T-helper 22 cell (primary cell): ENCODE data around the gene BRF1.

Experiments used
- DNase-seq: peaks from one replicate; pipeline ENCODE4 v3.0.0-alpha.2; 2020; ENCODE audit warnings: low read depth

Gene BRF1

DNA sequence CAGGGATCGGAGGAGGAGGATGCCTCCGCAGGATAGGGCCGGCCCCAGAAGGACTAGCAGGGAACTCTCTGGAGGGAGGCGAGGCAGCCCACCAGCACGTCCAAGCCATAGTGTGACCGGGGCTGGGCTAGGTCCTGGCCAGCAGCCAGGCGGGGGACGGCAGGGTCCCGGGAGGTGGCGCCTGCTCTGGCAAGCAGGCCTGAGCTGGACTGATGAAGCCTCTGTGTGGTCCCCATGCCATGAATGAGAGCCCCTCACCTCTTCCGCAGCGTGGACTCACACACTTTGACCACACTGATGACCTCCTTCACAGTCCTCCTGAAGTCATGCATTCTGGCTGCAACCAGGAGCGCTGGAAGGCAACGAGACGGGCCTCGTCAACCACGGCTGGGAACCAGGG is 72.2 kb downstream of the BRF1 start:
- DNase-seq = no peak

DNA sequence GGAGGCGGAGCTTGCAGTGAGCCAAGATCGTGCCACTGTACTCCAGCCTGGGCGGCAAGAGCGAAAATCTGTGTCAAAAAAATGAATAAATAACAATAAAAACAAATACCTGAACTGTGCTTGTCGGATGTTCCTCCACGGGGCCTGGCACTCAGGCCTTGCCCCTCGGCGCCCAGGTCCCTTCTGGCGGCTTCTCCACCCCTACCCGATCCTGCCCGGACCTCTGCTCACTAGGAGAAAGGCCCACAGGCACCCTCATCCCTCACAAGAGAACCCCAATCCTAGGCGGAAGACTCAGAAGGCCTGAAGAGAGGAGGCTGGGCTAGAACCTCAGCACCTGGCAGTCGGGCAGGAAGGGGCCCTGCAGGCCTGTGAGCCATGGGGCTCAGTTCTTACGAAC is 73.5 kb downstream of the BRF1 start:
- no peak for DNase-seq

DNA sequence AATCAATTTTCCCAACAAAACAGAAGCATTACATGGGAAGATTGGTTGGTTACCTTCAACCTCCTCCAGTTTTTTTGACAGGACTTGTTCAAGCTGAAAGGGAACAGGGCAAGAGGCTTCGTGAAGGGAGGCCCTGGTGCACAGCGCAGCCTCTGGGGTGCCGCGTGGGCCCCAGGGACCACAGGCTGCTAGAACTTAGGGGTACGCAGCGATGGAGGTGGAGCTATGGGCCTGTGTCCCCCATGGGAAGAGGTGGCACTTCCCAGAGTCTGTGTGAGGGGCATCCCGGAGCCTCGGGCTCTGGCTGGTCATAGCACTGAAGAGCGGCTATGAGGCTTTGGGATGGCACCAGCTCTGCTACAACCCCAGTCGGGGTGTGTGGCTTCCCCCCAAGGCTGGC is 74.6 kb downstream of the BRF1 start:
- no peak for DNase-seq

DNA sequence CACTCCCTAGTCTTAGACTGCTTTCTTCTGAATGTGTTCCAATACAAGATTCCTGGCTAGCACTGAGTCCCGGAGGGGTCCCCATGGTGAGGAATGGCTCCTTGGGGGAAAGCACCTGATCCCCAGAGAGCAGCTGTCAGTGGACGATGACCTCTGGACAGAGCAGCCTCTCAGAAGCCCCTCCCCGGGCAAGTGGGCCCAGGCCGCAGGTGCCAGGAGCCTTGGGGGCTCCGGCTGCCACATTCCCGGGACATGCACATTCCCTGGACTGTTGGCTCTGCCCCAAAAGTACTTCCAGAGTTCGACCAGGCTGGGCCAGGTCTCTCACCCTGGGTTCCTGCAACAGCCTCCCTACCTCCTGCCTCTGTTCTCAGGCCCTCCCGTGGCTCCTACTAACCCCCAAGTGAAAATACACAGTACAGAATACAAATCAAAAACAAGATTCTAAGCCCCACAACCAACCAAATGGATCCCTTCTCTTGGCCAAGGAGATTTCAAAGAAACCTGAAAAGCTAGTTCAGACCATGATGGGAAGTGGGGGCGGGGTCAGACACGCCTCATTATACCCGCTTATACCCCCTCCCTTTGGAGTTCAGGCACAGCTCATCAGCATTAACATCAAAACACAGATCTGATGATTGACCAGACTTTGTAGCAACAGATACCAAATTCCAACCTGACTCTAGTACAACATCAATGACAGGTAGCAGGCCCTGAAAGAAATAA is 75.8 kb downstream of the BRF1 start:
- DNase-seq = no peak

DNA sequence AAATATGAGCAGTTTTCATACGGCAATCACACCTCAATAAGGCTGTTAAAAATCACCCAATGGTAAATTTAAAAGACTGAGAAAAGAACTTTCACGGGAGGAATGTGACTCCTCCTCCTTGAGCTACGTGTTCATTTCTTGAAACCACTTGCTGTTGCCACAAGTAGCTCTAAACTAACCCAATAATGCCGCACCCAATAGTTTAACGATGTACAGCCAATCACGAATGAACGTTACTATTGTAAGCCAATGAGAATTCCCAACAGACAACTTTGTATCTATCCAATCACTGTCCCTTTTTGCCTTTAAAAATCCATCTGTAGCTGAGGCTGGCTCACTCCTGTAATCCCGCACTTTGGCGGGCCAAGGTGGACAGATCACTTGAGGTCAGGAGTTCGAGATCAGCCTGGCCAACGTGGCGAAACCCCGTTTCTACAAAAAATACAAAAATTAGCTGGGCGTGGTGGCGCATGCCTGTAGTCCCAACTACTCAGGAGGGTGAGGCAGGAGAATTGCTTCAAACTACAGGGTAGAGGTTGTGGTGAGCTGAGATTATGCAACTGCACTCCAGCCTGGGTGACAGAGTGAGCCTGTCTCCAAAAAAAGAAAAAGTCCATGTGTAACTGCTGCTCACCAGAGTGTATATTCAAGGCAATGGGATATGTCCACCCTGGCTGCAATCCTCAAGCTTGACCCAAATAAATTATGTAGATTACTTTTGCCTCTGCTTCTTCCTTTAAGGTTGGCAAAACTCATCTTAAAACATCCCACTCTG is 76.8 kb downstream of the BRF1 start:
- no peak for DNase-seq

DNA sequence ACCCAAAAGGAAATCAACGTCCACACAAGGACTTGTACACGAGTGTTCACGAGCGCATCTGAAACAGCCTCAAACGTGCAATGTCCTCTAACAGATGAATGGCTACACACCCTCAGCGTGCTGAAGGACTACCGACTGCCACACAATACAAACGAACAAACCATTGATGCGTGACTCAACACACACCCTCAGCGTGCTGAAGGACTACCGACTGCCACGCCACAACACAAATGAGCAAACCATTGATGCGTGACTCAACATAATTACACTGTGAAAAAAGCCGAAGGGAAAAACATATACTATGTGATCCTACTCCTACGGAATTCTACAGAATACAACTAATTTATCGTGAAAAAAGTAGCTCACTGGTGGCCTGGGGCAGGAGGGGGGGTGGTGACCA is 77.5 kb downstream of the BRF1 start:
- DNase-seq = no peak

DNA sequence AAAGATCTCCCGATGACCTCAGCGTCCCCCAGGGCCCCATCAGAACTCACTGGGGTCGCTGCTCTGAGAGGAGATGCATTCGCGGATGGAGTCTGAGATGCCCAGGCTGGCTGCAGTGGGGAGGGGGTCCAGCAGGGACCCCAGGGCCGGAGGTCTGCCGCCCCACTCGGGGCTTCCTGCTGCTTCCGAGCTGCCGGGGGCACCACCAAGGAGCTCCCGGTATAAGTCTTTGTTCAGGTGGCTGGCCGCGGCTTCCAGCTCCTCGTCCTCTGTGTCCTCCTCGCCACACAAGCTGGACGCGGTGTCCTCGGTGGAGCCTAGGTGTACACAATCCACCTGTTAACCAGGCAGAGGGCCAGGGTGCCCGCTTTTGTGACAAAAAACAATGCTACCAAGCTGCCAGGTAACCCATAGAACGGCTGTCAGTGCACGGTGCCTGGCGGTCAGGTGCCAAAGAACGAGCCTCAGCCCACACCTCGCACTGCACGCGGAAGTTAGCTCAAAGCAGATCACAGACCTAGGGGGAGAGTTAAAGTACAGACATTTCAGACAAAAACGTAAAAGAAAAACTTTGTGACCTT is 79.1 kb downstream of the BRF1 start:
- DNase-seq = no peak

DNA sequence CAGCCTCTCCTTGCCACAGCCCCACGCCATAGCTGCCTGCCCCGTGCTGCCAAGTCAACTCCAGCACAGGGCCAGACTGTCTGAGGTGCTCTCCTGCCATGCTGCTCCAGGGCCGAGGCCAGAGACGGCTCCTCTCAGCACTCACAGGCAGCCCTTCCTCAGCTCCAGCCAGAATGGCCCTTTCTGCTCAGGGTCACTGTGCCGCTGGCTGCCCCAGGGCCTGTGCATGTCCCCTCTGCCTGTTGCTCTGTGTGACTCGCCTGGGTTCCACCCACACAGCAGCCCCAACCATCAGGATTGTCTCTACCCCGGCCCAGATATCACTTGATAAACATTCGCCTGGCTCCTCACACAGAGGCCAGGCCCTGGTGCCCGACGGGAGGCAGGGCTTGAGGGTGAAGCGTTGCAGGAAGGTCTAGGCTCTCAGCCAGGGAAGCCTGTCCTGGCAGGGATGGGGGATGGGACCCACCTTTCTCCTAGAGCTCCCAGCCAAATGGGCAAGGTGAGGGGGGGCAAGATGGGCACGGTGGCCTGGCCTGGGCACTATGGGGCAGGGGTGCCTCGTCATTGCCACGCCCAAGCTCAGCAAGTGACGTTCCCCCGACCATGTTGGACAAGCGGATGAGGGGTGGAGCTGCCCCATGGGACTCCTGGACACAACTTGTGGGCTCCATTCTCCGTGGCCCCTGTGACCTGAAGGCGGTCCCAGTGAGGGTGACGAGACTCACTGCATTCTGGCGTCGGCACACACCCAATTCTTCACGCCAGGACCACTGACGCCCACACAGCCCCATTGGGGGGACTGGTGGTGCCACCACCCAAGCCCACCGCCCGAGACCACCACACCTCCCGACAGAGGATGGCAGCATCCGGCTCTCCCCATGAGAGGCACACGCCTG is 79.9 kb downstream of the BRF1 start:
- DNase-seq = no peak

DNA sequence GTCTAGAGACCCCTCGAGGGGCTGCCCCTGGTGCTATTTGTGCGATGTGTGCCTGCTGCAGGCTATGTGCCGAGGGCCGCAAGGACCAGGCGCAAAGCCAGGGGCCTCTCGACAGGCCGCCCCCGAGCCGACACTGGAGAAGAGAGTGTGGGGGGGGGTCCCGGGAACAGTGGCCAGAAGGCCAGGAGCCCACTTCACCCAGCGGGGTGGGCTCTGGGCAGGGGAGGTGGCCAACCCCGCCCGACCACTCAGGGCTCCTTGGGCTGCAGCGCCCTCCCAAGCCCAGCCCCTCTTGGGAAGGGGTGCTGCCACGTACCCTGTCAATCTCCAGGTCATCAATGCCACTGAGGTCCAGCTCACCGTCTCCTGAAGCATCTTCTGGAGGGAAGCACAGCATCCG is 81.0 kb downstream of the BRF1 start:
- DNase-seq = no peak

DNA sequence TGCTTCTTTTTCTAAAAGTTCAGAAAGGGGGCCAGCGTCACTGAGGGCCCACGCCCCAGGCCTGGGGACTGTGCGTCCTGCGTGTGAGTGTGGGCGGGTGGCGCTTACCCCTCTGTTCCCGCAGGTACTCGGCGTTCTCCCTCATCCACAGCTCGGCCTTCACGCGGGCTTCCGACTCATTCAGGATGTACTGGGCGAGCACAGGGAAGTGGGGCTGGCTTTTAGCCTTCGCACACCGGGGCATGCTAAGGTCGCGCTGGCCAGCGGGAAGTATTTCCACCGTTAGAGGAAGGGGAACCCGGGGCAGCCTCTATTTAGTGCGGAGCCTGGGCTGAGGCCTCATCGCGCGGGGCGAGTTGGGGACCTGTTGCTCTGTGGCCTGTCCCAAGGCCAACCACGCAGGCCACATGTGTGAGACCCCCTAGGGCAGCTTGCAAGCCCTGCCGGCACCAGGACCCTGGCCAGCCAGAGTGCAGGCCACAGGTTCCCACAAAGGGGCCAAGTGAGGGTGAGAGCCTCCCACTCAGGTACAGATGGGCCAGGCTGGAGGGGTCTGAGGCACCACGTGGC is 81.7 kb downstream of the BRF1 start:
- no peak for DNase-seq

DNA sequence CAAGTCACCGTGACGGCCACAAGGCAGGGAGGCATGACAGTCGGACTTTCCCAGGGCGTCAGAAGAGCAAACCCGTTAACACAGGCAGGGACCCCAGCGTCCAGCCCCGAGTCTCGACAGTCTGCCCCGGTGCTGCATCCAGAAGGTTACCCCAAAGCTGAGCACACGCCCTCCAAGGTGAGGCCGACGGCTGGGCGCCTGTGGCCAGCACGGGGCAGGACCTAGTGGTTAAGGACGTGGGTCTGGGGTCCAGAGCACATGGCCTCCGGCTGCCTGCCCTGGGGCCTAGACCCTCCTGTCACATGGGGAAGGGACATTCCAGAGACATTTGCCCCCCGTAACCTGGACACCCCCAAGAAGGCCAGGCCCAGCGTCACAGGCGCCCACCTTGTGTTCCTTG is 82.2 kb downstream of the BRF1 start:
- no peak for DNase-seq

DNA sequence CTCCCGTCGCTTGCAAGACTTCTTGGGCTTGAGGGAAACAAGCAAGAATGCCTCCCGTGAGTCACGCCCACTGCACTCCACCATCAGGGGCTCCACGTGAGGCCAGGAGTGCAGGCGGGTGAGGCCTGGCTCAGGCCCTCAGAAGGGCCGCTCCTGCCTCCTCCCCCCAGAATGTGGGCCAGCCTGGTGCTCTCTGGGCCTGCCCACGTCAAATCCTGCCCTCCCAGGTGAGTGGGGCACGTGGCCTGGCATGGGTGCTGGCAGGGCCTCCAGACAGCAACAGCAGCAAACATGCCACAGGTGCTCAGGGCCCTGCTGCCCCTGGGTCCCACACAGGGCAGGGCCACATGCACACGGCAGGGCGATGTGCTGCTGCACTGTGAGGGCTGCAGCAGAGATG is 83.0 kb downstream of the BRF1 start:
- no peak for DNase-seq

DNA sequence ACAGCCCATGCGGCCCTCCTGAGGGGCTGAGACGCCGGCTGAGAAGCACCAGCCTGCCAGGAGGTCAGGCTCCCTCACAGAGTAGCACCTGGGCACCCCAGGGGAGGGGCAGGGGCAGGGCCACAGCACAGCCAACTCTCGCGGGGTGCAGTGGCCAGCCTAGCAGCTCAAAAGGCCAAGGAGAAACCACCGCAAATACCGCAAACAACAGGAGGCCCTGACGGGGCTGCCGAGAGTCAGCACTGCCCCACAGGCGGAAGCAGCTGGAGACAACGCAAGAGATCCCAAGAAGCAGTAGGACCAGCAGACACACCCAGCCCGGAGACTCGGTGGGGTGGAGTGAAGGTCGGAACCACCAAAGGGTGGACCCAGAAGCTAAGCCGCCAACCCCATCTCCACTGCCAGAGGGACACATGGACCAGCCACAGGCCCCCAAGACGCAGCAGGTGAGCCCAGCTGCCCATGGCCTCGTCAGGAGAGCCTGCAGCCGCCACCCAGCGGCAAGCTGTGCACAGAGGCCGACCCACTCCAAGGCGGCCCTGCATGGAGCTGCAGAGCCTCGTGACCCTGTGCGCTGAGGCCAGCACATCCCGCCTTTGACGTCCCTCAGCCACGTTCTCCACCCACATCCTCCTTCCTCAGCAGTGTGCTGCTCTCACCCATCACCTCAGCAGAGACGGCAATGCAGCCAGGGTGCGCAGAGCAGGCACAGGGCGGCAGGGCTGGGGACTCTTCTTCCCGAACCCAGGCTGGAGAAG is 84.1 kb downstream of the BRF1 start:
- no peak for DNase-seq

DNA sequence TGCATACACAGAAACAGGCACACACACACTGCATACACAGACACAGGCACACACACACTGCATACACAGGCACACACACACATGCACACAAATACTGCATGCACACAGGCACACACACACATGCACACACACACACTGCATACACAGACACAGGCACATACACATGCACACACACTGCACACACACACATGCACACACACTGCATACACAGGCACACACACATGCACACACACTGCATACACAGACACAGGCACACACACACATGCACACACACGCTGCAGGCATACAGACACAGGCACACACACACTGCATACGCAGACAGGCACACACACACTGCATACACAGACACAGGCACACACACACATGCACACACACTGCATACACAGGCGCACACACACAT is 85.2 kb downstream of the BRF1 start:
- no peak for DNase-seq

DNA sequence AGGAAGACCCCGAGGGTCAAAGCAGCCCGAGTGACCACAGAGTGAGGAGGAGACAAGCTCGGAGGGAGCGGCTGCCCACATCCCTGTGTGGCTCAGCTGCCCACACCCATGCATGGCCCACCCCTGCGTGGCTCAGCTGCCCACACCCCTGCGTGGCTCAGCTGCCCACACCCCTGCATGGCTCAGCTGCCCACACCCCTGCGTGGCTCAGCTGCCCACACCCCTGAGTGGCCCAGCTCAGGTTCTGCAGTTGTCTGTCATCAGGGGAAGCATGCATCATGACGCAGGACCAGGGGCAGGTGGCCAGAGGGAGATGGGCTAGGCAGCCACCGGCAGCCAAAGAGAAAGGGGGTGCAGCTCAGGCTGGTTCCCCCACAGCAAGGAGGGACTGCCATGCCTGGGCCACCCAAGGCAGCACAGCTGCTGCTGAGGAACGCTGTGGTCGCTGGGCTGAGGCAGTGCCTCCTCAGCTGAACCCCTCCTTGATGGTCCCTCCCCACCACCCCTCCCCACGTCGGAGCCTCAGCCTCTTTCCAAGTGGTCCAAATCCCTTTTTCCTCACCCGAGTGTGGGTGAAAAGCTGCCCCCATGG is 86.4 kb downstream of the BRF1 start:
- DNase-seq = no peak

DNA sequence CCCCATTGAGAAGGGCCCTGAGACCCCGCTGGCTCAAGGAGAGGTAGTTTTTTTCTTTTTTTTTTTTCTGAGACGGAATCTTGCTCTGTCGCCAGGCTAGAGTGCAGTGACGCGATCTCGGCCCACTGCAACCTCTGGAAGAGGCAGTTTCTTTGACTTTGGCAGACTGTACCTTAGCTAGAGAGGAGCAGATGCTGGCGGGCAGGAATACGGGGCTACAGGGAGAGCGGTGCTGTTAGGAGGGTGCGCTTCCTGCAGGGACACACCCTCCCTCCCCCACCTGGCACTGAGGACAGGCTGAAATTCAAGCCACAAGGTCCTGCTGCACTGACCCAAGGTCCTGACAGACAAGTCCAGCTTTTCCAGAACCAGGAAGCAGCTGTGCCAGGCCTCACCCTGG is 87.4 kb downstream of the BRF1 start:
- no peak for DNase-seq

DNA sequence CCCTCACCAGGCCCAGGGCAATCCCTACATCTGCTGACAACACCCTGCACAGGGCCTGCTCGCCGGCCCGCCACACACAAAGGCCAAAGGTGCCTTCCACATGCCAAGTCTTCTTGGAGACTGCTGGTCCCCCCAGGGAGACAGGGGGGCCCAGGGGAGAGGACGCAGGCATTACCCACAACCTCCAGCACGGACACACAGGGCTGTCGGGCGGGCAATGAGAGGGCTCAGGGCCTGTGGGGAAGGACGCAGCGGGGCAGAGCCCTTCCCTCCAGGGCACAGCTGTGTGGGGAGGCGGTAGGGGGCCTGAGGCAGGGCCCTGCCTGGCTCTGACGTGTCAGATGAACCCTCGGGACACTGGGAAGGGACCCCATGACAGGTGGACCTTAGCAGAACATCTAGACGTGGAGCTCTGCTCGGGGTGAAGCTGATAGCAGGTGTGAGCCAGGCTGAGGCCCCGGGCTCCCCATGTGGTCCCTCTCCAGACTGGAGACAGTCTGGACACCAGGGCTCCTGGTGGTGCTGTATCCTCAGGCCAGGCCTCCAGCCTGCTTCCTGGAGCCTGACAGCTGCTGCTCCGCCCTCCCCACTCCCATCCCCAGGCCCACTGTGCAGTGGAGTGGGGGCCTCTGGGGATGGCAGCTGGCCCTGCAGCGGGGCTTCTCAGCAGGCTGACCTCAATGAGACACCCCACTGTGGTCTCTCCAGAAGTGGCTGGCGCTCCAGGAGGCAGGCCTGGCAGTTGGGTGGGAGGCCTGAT is 88.1 kb downstream of the BRF1 start:
- no peak for DNase-seq

DNA sequence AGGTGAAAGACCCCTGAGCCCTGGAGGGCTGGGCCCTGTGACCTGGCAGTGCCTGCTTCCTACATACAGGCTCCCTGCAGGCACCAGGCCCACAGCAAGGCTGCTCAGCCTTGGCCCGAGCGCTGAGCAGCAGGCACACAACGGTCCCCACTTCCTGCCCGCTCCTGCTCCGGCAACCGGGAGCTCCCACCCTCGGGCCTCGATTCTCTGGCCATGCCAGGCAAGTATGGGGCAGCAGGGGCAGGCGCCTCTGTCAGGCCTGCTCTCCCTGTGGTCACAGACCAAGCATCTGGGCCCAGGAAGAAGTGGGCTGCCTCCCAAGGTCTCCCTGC is 89.1 kb downstream of the BRF1 start:
- DNase-seq = no peak

DNA sequence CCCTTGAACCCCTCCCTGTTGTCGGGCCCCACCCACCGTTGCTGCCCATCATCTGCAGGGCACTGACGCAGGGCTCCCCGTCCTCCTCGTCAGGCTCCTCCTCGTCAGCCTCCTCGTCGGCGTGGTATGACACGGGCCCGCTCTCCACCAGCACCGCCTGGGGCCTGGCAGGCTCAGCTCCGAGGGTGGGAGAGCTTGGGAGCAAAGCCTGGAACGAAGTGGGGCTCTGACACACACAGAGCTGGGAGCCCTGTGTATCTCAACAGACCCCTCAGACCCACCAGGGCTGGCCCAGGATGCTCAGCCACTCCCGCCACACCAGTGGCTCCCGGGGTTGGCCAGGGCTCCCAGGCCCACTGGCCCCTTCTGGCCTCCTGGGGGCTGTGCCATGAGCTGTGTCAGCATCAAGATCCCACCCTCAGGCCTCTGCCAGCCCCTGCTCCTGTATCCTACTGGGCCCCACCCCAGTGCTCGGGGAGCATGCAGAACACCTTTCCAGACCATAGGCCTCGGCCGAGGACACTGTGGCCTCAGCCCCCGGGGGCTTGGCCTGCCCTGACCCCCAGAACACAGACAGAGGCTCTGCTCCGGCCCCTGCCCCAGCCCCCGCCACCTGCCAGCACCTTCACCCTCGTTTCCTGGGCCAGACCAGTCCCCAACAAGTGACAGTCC is 89.6 kb downstream of the BRF1 start:
- no peak for DNase-seq
